Measurements from ENCODE around the gene RNF115. TPM values are rescaled to one million over a fixed set of nuclear protein-coding genes. Genes with fewer than 3 reads are reported as not detected.

RNF115 gene
- total RNA-seq, 1 donor from 2014 or later = 8.5 TPM

- no peak for TF ChIP-seq CTCF (IDR thresholded peaks at IDR 0.05; ENCODE audit: insufficient read depth, low read length, poor library complexity, severe bottlenecking)
- H3K36me3 ChIP-seq (ENCODE audit: control insufficient read depth, insufficient read depth, low read length) = no peaks in the 10 kb centered on the region
- H3K27me3 ChIP-seq (ENCODE audit: control insufficient read depth, insufficient read depth, low read length) = peaks cover 2% of the 10 kb centered on the region
- no peak for DNase-seq (ENCODE audit: low read depth)
- H3K4me3 ChIP-seq (ENCODE audit: low read depth, low read length) = no peak overlapping the region
Observed at GRCh38 chr1:145717833-145718232, 106.1 kb downstream of the RNF115 start.

GRCh38 chr1:145716641-145717345, 107.1 kb downstream of the RNF115 start:
- no peak for DNase-seq (ENCODE audit: low read depth)
- H3K4me3 ChIP-seq (ENCODE audit: low read depth, low read length) = no peak overlapping the region
- H3K36me3 ChIP-seq (ENCODE audit: control insufficient read depth, insufficient read depth, low read length) = no peaks in the 10 kb centered on the region
- peaks cover 2% of the 10 kb centered on the region for H3K27me3 ChIP-seq (ENCODE audit: control insufficient read depth, insufficient read depth, low read length)
- no peak for TF ChIP-seq CTCF (IDR thresholded peaks at IDR 0.05; ENCODE audit: insufficient read depth, low read length, poor library complexity, severe bottlenecking)

GRCh38 chr1:145714524-145715111, 109.3 kb downstream of the RNF115 start:
- H3K27me3 ChIP-seq (ENCODE audit: control insufficient read depth, insufficient read depth, low read length) = no peaks in the 10 kb centered on the region
- no peaks in the 10 kb centered on the region for H3K36me3 ChIP-seq (ENCODE audit: control insufficient read depth, insufficient read depth, low read length)
- no peak overlapping the region for H3K4me3 ChIP-seq (ENCODE audit: low read depth, low read length)
- no peak for TF ChIP-seq CTCF (IDR thresholded peaks at IDR 0.05; ENCODE audit: insufficient read depth, low read length, poor library complexity, severe bottlenecking)
- DNase-seq (ENCODE audit: low read depth) = no peak

GRCh38 chr1:145711213-145711651, 112.7 kb downstream of the RNF115 start:
- no peak for TF ChIP-seq CTCF (IDR thresholded peaks at IDR 0.05; ENCODE audit: insufficient read depth, low read length, poor library complexity, severe bottlenecking)
- Histone ChIP-seq H3K4me3 (ENCODE audit: low read depth, low read length) (no peak overlapping the region), H3K36me3 (ENCODE audit: control insufficient read depth, insufficient read depth, low read length) (no peaks in the 10 kb centered on the region), H3K27me3 (ENCODE audit: control insufficient read depth, insufficient read depth, low read length) (no peaks in the 10 kb centered on the region)
- DNase-seq (ENCODE audit: low read depth) = peak; percentile 82

- no peak for TF ChIP-seq CTCF (IDR thresholded peaks at IDR 0.05; ENCODE audit: insufficient read depth, low read length, poor library complexity, severe bottlenecking)
- no peak for DNase-seq (ENCODE audit: low read depth)
- H3K36me3 ChIP-seq (ENCODE audit: control insufficient read depth, insufficient read depth, low read length) = no peaks in the 10 kb centered on the region
- no peaks in the 10 kb centered on the region for H3K27me3 ChIP-seq (ENCODE audit: control insufficient read depth, insufficient read depth, low read length)
- no peak overlapping the region for H3K4me3 ChIP-seq (ENCODE audit: low read depth, low read length)
Observed at GRCh38 chr1:145710291-145711027, 113.4 kb downstream of the RNF115 start.
